Cardiac muscle cell (in vitro differentiated cells and primary cell): ENCODE data around the gene APP. TPM values are rescaled to one million over a fixed set of nuclear protein-coding genes. Genes with fewer than 3 reads are reported as not detected.

Source experiments
- DNase-seq, 2 donors: peaks; one replicate each; pipeline versions ENCODE4 v3.0.0 to v3.0.0-alpha.2; 2010 to 2017; ENCODE audit warnings: low read depth in 1 of 2, low spot score in 1 of 2
- H3K27ac ChIP-seq: fragments of 200-600 bp; sonication (generic); 2 replicates; pipeline ENCODE4 v1.5.1; 2016
- H3K27me3 ChIP-seq: fragments of 200-600 bp; sonication (generic); 2 replicates; pipeline ENCODE4 v1.6.0; 2016; ENCODE audit warnings: control low read depth
- H3K36me3 ChIP-seq: fragments of 200-600 bp; sonication (generic); 2 replicates; pipeline ENCODE4 v1.5.1; 2016; ENCODE audit warnings: control low read depth
- H3K4me1 ChIP-seq: fragments of 200-600 bp; sonication (generic); 2 replicates; pipeline ENCODE4 v1.8.1; 2017; ENCODE audit warnings: low read depth, mild to moderate bottlenecking, mixed run types
- H3K4me3 ChIP-seq: fragments of 200-600 bp; sonication (generic); 2 replicates; pipeline ENCODE4 v1.5.1; 2016; ENCODE audit warnings: mild to moderate bottlenecking
- H3K9me3 ChIP-seq: fragments of 200-600 bp; sonication (generic); 2 replicates; pipeline ENCODE4 v1.5.1; 2017; ENCODE audit warnings: low read depth, mild to moderate bottlenecking, control low read depth
- CTCF ChIP-seq: IDR thresholded peaks from 2 replicates; pipeline ENCODE4 v1.5.1; 2012; ENCODE audit warnings: low read depth, mild to moderate bottlenecking, low read length
- polyA plus RNA-seq: library from polyadenylated mRNA; unstranded; fragments of >200 nt; fragmentation: Nextera tagmentation; extraction: Ambion mirVana; gene quantifications from 2 replicates; pipeline ENCODE4 v1.2.1, GENCODE V29; 2016
- total RNA-seq: library from RNA; depleted of rRNA; stranded (reverse); fragments of >200 nt; gene quantifications from 2 replicates; pipeline ENCODE4 v1.2.3, GENCODE V29; 2016

Gene APP
- total and polyA plus RNA-seq, 2 experiments from 2014 or later, result 31.8 to 359 TPM

GRCh38 chr21:25891596-25891995 lies 279.0 kb downstream of the APP start:
- no peak for TF ChIP-seq CTCF
- DNase-seq, result no peak
- H3K36me3 ChIP-seq, result peaks cover 14% of the 10 kb centered on the region

GRCh38 chr21:25890001-25890400 lies 280.6 kb downstream of the APP start:
- H3K9me3 ChIP-seq, result no peaks in the 10 kb centered on the region
- H3K27me3 ChIP-seq, result no peaks in the 10 kb centered on the region
- no peaks in the 10 kb centered on the region for H3K4me1 ChIP-seq
- TF ChIP-seq CTCF, result no peak
- no peak overlapping the region for H3K4me3 ChIP-seq
- no peak for DNase-seq
- peaks cover 10% of the 10 kb centered on the region for H3K36me3 ChIP-seq
- no peak overlapping the region for H3K27ac ChIP-seq

More at GRCh38 chr21:25891596-25891995, 279.0 kb downstream of the APP start:
- no peak overlapping the region for H3K4me3 ChIP-seq
- H3K27ac ChIP-seq, result no peak overlapping the region
- no peaks in the 10 kb centered on the region for H3K4me1 ChIP-seq
- no peaks in the 10 kb centered on the region for H3K9me3 ChIP-seq
- H3K27me3 ChIP-seq, result no peaks in the 10 kb centered on the region

GRCh38 chr21:25888711-25889110 lies 281.9 kb downstream of the APP start:
- no peaks in the 10 kb centered on the region for H3K4me1 ChIP-seq
- no peaks in the 10 kb centered on the region for H3K9me3 ChIP-seq
- no peak for TF ChIP-seq CTCF
- peaks cover 6% of the 10 kb centered on the region for H3K36me3 ChIP-seq
- H3K27me3 ChIP-seq, result no peaks in the 10 kb centered on the region
- no peak for DNase-seq
- H3K4me3 ChIP-seq, result no peak overlapping the region
- H3K27ac ChIP-seq, result no peak overlapping the region

- Histone ChIP-seq H3K27me3 (no peaks in the 10 kb centered on the region), H3K4me1 (no peaks in the 10 kb centered on the region), H3K27ac (no peak overlapping the region), H3K9me3 (no peaks in the 10 kb centered on the region), H3K36me3 (peaks cover 6% of the 10 kb centered on the region), H3K4me3 (no peak overlapping the region)
- TF ChIP-seq CTCF, result no peak
- no peak for DNase-seq
Observed at GRCh38 chr21:25887646-25888306, 282.8 kb downstream of the APP start.

- H3K4me3 ChIP-seq, result no peak overlapping the region
- peak in 1 of 2 donors; percentile 24 for DNase-seq
- H3K36me3 ChIP-seq, result peaks cover 6% of the 10 kb centered on the region
- H3K4me1 ChIP-seq, result no peaks in the 10 kb centered on the region
- H3K27me3 ChIP-seq, result no peaks in the 10 kb centered on the region
- H3K9me3 ChIP-seq, result no peaks in the 10 kb centered on the region
- no peak overlapping the region for H3K27ac ChIP-seq
- TF ChIP-seq CTCF, result no peak
Observed at GRCh38 chr21:25887166-25887565, 283.4 kb downstream of the APP start.

GRCh38 chr21:25885880-25886279 lies 284.7 kb downstream of the APP start:
- no peaks in the 10 kb centered on the region for H3K27me3 ChIP-seq
- DNase-seq, result no peak
- H3K36me3 ChIP-seq, result peaks cover 4% of the 10 kb centered on the region
- no peaks in the 10 kb centered on the region for H3K4me1 ChIP-seq
- no peak overlapping the region for H3K4me3 ChIP-seq
- no peaks in the 10 kb centered on the region for H3K9me3 ChIP-seq
- H3K27ac ChIP-seq, result no peak overlapping the region
- TF ChIP-seq CTCF, result no peak
